Left ventricle myocardium inferior (tissue), 1 donor: ENCODE results near the gene NNAT. TPM values are rescaled to one million over a fixed set of nuclear protein-coding genes. Genes with fewer than 3 reads are reported as not detected.

ENCODE experiments used
- DNase-seq: peaks from one replicate; pipeline ENCODE4 v3.0.0-alpha.2; 2020
- H3K27ac ChIP-seq: fragments of 200-600 bp; replicated peaks from 2 replicates; pipeline ENCODE4 v1.8.0; 2021
- H3K27me3 ChIP-seq: fragments of 200-600 bp; 2 replicates; pipeline ENCODE4 v1.8.0; 2021; ENCODE audit warnings: low read depth
- H3K36me3 ChIP-seq: fragments of 200-600 bp; 2 replicates; pipeline ENCODE4 v1.8.0; 2021
- H3K4me1 ChIP-seq: fragments of 200-600 bp; 2 replicates; pipeline ENCODE4 v1.8.0; 2021
- H3K4me3 ChIP-seq: fragments of 200-600 bp; 2 replicates; pipeline ENCODE4 v1.8.0; 2021; ENCODE audit warnings: mild to moderate bottlenecking, moderate library complexity
- H3K9me3 ChIP-seq: fragments of 200-600 bp; replicated peaks from 2 replicates; pipeline ENCODE4 v1.8.0; 2021
- intact Hi-C: fragments of 100-400 bp; cut with micrococcal nuclease; formaldehyde crosslinking; loops from one replicate; pipeline ENCODE4 v1.11.0; 2022
- total RNA-seq: library from RNA; stranded (reverse); fragmentation: NEBNext Ultra II Directional; extraction: Animal tissue kit (Norgen Biotek cat#: 25700); gene quantifications from one replicate; pipeline ENCODE4 v1.2.1, GENCODE V29; 2021
- TF ChIP-seq, protein P1 (sequence below): fragments of 200-600 bp; IDR thresholded peaks from 2 replicates; pipeline ENCODE4 v1.8.0; 2021; ENCODE audit warnings: antibody characterized with exemption, mild to moderate bottlenecking, borderline replicate concordance
- donor health status: DM: no; HTN: yes; CAD: no; lungs with severe emphysema.

The NNAT gene
- total RNA-seq, 1 donor from 2014 or later, result 0.33 TPM

DNA sequence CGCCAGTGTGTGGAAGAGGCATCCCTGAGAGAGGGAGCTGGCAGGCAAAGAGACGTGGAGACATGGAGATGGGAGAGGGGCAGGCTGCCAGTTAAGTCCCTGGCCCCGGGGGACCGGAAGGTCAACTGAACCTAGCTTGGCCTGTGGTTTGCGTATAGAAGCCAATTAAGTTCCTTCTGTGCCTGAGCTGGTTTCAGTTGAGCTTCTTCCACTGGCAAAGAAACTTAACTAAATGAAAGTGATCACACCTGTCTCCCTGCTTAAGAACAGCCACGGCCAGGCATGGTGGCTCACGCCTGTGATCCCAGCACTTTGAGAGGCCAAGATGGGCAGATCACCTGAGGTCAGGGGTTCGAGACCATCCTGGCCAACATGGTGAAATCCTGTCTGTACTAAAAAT lies 26.7 kb upstream of the NNAT start:
- Histone ChIP-seq H3K27me3 (no peaks in the 10 kb centered on the region), H3K9me3 (no peaks in the 10 kb centered on the region), H3K36me3 (peaks cover 18% of the 10 kb centered on the region), H3K4me1 (peaks cover 6% of the 10 kb centered on the region), H3K27ac (no peak overlapping the region), H3K4me3 (no peak overlapping the region)
- TF ChIP-seq, protein P1, sequence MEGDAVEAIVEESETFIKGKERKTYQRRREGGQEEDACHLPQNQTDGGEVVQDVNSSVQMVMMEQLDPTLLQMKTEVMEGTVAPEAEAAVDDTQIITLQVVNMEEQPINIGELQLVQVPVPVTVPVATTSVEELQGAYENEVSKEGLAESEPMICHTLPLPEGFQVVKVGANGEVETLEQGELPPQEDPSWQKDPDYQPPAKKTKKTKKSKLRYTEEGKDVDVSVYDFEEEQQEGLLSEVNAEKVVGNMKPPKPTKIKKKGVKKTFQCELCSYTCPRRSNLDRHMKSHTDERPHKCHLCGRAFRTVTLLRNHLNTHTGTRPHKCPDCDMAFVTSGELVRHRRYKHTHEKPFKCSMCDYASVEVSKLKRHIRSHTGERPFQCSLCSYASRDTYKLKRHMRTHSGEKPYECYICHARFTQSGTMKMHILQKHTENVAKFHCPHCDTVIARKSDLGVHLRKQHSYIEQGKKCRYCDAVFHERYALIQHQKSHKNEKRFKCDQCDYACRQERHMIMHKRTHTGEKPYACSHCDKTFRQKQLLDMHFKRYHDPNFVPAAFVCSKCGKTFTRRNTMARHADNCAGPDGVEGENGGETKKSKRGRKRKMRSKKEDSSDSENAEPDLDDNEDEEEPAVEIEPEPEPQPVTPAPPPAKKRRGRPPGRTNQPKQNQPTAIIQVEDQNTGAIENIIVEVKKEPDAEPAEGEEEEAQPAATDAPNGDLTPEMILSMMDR, result no peak
- no peak for DNase-seq
- intact Hi-C loops, result no loop called here

- intact Hi-C loops, result no loop called here
- no peak for DNase-seq
- no peak overlapping the region for H3K4me3 ChIP-seq
- no peaks in the 10 kb centered on the region for H3K27me3 ChIP-seq
- H3K4me1 ChIP-seq, result peaks cover 6% of the 10 kb centered on the region
- H3K9me3 ChIP-seq, result no peaks in the 10 kb centered on the region
- TF ChIP-seq, protein P1, result no peak
- no peak overlapping the region for H3K27ac ChIP-seq
- peaks cover 18% of the 10 kb centered on the region for H3K36me3 ChIP-seq
Measured at GRCh38 chr20:37494796-37495195, 26.3 kb upstream of the NNAT start.

- Histone ChIP-seq H3K27ac (no peak overlapping the region), H3K4me3 (no peak overlapping the region), H3K36me3 (peaks cover 18% of the 10 kb centered on the region), H3K4me1 (peaks cover 8% of the 10 kb centered on the region), H3K9me3 (no peaks in the 10 kb centered on the region), H3K27me3 (no peaks in the 10 kb centered on the region)
- TF ChIP-seq, protein P1, result no peak
- DNase-seq, result no peak
- intact Hi-C loops, result no loop called here
Measured at GRCh38 chr20:37498066-37498665, 22.9 kb upstream of the NNAT start.

- Histone ChIP-seq H3K9me3 (no peaks in the 10 kb centered on the region), H3K27ac (no peak overlapping the region), H3K4me1 (peaks cover 23% of the 10 kb centered on the region), H3K27me3 (no peaks in the 10 kb centered on the region), H3K4me3 (no peak overlapping the region), H3K36me3 (peaks cover 10% of the 10 kb centered on the region)
- intact Hi-C loops, result no loop called here
- no peak for DNase-seq
- TF ChIP-seq, protein P1, result no peak
Measured at GRCh38 chr20:37500311-37500710, 20.7 kb upstream of the NNAT start.

- H3K27ac ChIP-seq, result no peak overlapping the region
- intact Hi-C loops, result no loop called here
- peaks cover 35% of the 10 kb centered on the region for H3K4me1 ChIP-seq
- H3K36me3 ChIP-seq, result peaks cover 8% of the 10 kb centered on the region
- DNase-seq, result no peak
- TF ChIP-seq, protein P1, result no peak
- H3K9me3 ChIP-seq, result no peaks in the 10 kb centered on the region
- no peak overlapping the region for H3K4me3 ChIP-seq
- H3K27me3 ChIP-seq, result no peaks in the 10 kb centered on the region
Measured at GRCh38 chr20:37501940-37502339, 19.1 kb upstream of the NNAT start.

- no peaks in the 10 kb centered on the region for H3K27me3 ChIP-seq
- no peak overlapping the region for H3K27ac ChIP-seq
- TF ChIP-seq, protein P1, result no peak
- H3K9me3 ChIP-seq, result no peaks in the 10 kb centered on the region
- peaks cover 36% of the 10 kb centered on the region for H3K4me1 ChIP-seq
- intact Hi-C loops, result no loop called here
- peaks cover 8% of the 10 kb centered on the region for H3K36me3 ChIP-seq
- DNase-seq, result no peak
- H3K4me3 ChIP-seq, result no peak overlapping the region
Measured at GRCh38 chr20:37502654-37503053, 18.4 kb upstream of the NNAT start.
